ENCODE data around the gene BCLAF1. TPM values are rescaled to one million over a fixed set of nuclear protein-coding genes. Genes with fewer than 3 reads are reported as not detected.
A peak's percentile ranks its signal among the peaks of the same experiment; 100 is the strongest.

Gene BCLAF1
- total and polyA plus RNA-seq, 9 of the 15 experiments (the other 6 are each of a cell fraction or from before 2014, with no cell fraction given) = 65.4 to 286 (median 165) TPM

- TF ChIP-seq PHB2 (IDR thresholded peaks at IDR 0.05; ENCODE audit: low read depth) (peak; percentile 83), ZNF197 (CRISPR knock-in tag; IDR thresholded peaks at IDR 0.05; ENCODE audit: low read depth) (peak; percentile 53; the same call in 1 of the 2 replicates), CUX1 (CRISPR knock-in tag; IDR thresholded peaks at IDR 0.05) (no peak), YBX1 (IDR thresholded peaks at IDR 0.05) (no peak), TRIM28 (IDR thresholded peaks at IDR 0.05) (no peak), ZSCAN32 (CRISPR knock-in tag; IDR thresholded peaks at IDR 0.05) (no peak), ZNF449 (CRISPR knock-in tag; IDR thresholded peaks at IDR 0.05) (no peak), TBP (optimal IDR thresholded peaks at IDR 0.05; ENCODE audit: low read depth, low read length) (no peak), ZNF143 (CRISPR knock-in tag; IDR thresholded peaks at IDR 0.05) (no peak), MEF2D (tag; conservative IDR thresholded peaks at IDR 0.05; ENCODE audit: low read depth) (peak; percentile 74)
- TF ChIP-seq, protein P1, sequence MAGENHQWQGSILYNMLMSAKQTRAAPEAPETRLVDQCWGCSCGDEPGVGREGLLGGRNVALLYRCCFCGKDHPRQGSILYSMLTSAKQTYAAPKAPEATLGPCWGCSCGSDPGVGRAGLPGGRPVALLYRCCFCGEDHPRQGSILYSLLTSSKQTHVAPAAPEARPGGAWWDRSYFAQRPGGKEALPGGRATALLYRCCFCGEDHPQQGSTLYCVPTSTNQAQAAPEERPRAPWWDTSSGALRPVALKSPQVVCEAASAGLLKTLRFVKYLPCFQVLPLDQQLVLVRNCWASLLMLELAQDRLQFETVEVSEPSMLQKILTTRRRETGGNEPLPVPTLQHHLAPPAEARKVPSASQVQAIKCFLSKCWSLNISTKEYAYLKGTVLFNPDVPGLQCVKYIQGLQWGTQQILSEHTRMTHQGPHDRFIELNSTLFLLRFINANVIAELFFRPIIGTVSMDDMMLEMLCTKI (IDR thresholded peaks at IDR 0.05; ENCODE audit: partially characterized antibody) = no peak
- TF ChIP-seq, protein P2, sequence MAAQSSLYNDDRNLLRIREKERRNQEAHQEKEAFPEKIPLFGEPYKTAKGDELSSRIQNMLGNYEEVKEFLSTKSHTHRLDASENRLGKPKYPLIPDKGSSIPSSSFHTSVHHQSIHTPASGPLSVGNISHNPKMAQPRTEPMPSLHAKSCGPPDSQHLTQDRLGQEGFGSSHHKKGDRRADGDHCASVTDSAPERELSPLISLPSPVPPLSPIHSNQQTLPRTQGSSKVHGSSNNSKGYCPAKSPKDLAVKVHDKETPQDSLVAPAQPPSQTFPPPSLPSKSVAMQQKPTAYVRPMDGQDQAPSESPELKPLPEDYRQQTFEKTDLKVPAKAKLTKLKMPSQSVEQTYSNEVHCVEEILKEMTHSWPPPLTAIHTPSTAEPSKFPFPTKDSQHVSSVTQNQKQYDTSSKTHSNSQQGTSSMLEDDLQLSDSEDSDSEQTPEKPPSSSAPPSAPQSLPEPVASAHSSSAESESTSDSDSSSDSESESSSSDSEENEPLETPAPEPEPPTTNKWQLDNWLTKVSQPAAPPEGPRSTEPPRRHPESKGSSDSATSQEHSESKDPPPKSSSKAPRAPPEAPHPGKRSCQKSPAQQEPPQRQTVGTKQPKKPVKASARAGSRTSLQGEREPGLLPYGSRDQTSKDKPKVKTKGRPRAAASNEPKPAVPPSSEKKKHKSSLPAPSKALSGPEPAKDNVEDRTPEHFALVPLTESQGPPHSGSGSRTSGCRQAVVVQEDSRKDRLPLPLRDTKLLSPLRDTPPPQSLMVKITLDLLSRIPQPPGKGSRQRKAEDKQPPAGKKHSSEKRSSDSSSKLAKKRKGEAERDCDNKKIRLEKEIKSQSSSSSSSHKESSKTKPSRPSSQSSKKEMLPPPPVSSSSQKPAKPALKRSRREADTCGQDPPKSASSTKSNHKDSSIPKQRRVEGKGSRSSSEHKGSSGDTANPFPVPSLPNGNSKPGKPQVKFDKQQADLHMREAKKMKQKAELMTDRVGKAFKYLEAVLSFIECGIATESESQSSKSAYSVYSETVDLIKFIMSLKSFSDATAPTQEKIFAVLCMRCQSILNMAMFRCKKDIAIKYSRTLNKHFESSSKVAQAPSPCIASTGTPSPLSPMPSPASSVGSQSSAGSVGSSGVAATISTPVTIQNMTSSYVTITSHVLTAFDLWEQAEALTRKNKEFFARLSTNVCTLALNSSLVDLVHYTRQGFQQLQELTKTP (IDR thresholded peaks at IDR 0.05; ENCODE audit: low read depth in 1 of 2, partially characterized antibody in 2 of 2) = peak; percentile 30 to 37
Measured at GRCh38 chr6:136226674-136227377, 62.8 kb downstream of the BCLAF1 start (continued).
